A673 (cell line): ENCODE measurements around the gene FOXN1. TPM values are rescaled to one million over a fixed set of nuclear protein-coding genes. Genes with fewer than 3 reads are reported as not detected.

ENCODE experiments used
- BruUV-seq: library from RNA; stranded (reverse); fragments of 400-500 nt; replicated peaks from 2 replicates; lab custom pipeline; 2021; lab: Mats Ljungman, UMichigan
- CTCF ChIA-PET: fragments of 300-600 bp; sonication (Branson Sonifier 250); formaldehyde crosslinking; loops from one replicate; lab custom pipeline; 2022; ENCODE audit warnings: antibody characterized with exemption; lab: Charles Lee
- POLR2A ChIA-PET: fragments of 300-600 bp; sonication (Branson Sonifier 250); formaldehyde crosslinking; loops from one replicate; lab custom pipeline; 2022; ENCODE audit warnings: antibody characterized with exemption; ENCODE audit not compliant: low non-redundant PET; lab: Charles Lee
- DNase-seq: peaks from one replicate; pipeline ENCODE4 v3.0.0-alpha.2; 2015; ENCODE audit warnings: low spot score
- H3K27ac ChIP-seq: fragments of 200-600 bp; sonication (generic); 2 replicates; pipeline ENCODE4 v1.5.1; 2016; ENCODE audit warnings: mixed run types, low read depth, mild to moderate bottlenecking, mixed read lengths, antibody characterized with exemption, low read length; ENCODE audit not compliant: poor library complexity, severe bottlenecking
- H3K27me3 ChIP-seq: fragments of 200-600 bp; sonication (generic); replicated peaks from 2 replicates; pipeline ENCODE4 v1.6.1; 2017; ENCODE audit warnings: mixed run types, low read depth, mild to moderate bottlenecking, mixed read lengths, antibody characterized with exemption, low read length; ENCODE audit not compliant: insufficient read depth, poor library complexity
- H3K36me3 ChIP-seq: fragments of 200-600 bp; sonication (generic); 2 replicates; pipeline ENCODE4 v1.6.1; 2016; ENCODE audit warnings: mixed run types, mild to moderate bottlenecking, mixed read lengths, antibody characterized with exemption, low read length; ENCODE audit not compliant: insufficient read depth, poor library complexity, severe bottlenecking
- H3K4me1 ChIP-seq: fragments of 200-600 bp; sonication (generic); 2 replicates; pipeline ENCODE4 v1.6.1; 2017; ENCODE audit warnings: mixed run types, mild to moderate bottlenecking, mixed read lengths, antibody characterized with exemption, low read length; ENCODE audit not compliant: insufficient read depth, poor library complexity, severe bottlenecking
- H3K4me3 ChIP-seq: fragments of 200-600 bp; sonication (generic); 2 replicates; pipeline ENCODE4 v1.5.1; 2016; ENCODE audit warnings: low read depth, mixed run types, mild to moderate bottlenecking, mixed read lengths, low read length; ENCODE audit not compliant: poor library complexity, severe bottlenecking
- H3K9me3 ChIP-seq: fragments of 200-600 bp; sonication (generic); 2 replicates; pipeline ENCODE4 v1.6.1; 2016; ENCODE audit warnings: mixed run types, low read depth, mild to moderate bottlenecking, mixed read lengths, antibody characterized with exemption, low read length; ENCODE audit not compliant: poor library complexity, severe bottlenecking
- EZH2 ChIP-seq: fragments of 200-600 bp; sonication (generic); IDR thresholded peaks from 2 replicates; pipeline ENCODE4 v1.6.1; 2017; ENCODE audit warnings: borderline replicate concordance, low read depth, mild to moderate bottlenecking, mixed read lengths, antibody characterized with exemption, low read length; ENCODE audit not compliant: poor library complexity, severe bottlenecking
- intact Hi-C: fragments of 100-400 bp; cut with micrococcal nuclease; formaldehyde crosslinking; loops from one replicate; pipeline ENCODE4 v1.10.0; 2022; ENCODE audit not compliant: unreplicated experiment
- total RNA-seq: library from RNA; stranded (reverse); gene quantifications from 2 replicates; pipeline ENCODE4 v1.2.3, GENCODE V29; 2021
- TF ChIP-seq, protein P1 (sequence below): fragments of 300-800, 200-600 bp; sonication (generic); conservative IDR thresholded peaks from 2 replicates; pipeline ENCODE4 v1.5.1; 2017; ENCODE audit warnings: low read depth, mild to moderate bottlenecking, antibody characterized with exemption, low read length, moderate library complexity, mixed read lengths

FOXN1 gene
- total RNA-seq, 1 experiment from 2014 or later: not detected

DNA sequence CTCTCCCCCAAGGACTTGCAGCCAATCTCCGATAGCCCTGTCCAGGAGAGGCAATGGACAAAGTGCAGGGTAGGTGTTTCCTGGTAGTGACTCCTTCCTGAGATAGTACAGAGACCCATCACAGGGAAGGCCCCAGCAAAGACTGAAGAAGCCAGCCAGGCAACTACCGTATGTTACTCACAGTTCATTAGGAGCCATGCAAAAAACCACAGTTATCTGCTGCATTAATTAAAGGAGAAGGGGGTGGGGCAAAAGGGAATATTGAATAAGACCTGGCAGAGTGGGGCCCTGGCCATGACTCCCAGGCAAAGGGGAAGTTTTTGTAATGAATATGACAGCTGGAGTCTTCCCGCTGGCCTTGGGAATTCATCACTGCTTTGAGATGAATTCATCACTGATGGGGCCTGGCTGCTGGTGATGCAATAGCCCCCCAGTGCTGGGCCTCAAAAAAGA is 35.2 kb upstream of the FOXN1 start:
- ChIA-PET POLR2A (no interaction called here), CTCF (no interaction called here)
- Histone ChIP-seq H3K4me3 (no peak overlapping the region), H3K4me1 (no peaks in the 10 kb centered on the region), H3K27me3 (no peaks in the 10 kb centered on the region), H3K27ac (no peak overlapping the region), H3K36me3 (no peaks in the 10 kb centered on the region), H3K9me3 (no peaks in the 10 kb centered on the region)
- TF ChIP-seq, protein P1, sequence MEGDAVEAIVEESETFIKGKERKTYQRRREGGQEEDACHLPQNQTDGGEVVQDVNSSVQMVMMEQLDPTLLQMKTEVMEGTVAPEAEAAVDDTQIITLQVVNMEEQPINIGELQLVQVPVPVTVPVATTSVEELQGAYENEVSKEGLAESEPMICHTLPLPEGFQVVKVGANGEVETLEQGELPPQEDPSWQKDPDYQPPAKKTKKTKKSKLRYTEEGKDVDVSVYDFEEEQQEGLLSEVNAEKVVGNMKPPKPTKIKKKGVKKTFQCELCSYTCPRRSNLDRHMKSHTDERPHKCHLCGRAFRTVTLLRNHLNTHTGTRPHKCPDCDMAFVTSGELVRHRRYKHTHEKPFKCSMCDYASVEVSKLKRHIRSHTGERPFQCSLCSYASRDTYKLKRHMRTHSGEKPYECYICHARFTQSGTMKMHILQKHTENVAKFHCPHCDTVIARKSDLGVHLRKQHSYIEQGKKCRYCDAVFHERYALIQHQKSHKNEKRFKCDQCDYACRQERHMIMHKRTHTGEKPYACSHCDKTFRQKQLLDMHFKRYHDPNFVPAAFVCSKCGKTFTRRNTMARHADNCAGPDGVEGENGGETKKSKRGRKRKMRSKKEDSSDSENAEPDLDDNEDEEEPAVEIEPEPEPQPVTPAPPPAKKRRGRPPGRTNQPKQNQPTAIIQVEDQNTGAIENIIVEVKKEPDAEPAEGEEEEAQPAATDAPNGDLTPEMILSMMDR: no peak
- TF ChIP-seq EZH2: no peak
- intact Hi-C loops: no loop called here
- DNase-seq: no peak
- BruUV-seq: no TSS peak

DNA sequence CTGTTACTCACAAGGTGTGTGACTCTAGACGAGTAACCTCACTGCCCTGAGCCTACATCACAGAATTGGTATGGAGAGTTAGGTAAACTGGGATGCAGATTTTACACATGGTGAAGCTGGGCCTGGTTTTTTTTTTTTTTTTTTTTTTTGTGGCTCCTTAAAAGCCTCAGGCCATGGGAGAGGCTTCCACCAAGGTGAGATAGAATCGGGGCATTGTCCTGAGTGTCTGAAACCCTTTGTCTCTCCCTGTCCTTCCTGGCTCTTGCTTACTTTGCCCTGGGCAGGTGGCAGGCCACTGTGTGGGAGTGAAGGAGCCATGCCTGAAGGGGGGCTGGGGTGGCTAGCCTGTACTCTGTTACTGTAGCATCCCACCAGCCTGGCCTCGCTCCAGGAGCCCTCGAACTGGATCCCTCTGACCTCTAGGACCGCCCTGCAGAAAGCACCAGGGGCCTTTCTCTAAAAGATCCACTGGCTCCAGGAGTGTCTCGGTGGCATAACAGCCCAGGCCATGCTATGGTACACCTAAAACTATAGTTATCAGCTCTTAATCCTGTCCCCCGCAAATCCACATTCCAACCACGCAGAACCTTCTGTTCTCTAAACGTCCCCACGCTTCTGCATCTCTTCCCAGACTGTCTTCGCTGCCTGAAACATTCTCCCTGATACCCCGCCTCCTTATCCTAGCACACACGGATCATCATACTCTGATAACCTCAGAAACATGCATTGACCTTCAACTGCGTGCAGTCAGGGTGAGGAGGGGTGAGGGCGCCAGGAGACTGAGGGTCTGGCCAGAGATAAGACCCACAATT is 34.4 kb upstream of the FOXN1 start:
- ChIA-PET CTCF (no interaction called here), POLR2A (no interaction called here)
- intact Hi-C loops: no loop called here
- Histone ChIP-seq H3K27me3 (no peaks in the 10 kb centered on the region), H3K36me3 (no peaks in the 10 kb centered on the region), H3K4me3 (no peak overlapping the region), H3K27ac (no peak overlapping the region), H3K4me1 (no peaks in the 10 kb centered on the region), H3K9me3 (no peaks in the 10 kb centered on the region)
- no peak for TF ChIP-seq EZH2
- TF ChIP-seq, protein P1: no peak
- DNase-seq: no peak
- BruUV-seq: no TSS peak

DNA sequence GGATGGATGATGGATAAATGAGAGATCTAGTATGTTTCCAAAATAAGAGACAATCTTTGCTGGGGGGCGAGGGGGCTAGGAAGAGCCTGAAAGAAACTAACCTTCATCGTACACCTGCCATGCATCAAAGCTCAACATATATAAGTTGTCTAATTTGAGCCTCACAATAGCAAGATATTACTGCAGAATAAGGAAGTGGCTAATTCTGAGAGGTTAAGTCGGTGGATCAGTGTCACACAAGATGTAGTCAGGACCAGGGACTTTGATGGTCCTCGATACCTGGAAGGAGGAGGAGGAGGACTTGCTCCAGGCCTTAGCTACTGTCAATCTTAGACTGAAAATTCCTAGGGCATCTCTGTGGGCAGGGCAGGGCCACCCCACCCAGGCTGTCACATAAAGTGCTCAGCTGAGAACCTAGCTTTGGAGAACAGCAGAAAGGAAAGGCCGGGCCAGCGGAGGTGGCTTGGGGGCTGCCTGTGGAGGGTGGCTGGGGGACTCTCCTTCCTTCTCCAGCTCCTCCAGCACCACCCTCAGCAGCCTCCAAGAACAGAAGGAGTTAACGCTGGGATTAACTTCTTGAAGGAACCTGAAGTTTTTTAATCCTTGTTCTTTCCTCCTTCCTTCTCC is 33.2 kb upstream of the FOXN1 start:
- no peak overlapping the region for H3K27ac ChIP-seq
- no peaks in the 10 kb centered on the region for H3K27me3 ChIP-seq
- BruUV-seq: no TSS peak
- ChIA-PET CTCF (no interaction called here), POLR2A (no interaction called here)
- DNase-seq: no peak
- H3K4me1 ChIP-seq: no peaks in the 10 kb centered on the region
- no peak overlapping the region for H3K4me3 ChIP-seq
- intact Hi-C loops: no loop called here
- no peaks in the 10 kb centered on the region for H3K36me3 ChIP-seq
- TF ChIP-seq EZH2: no peak
- TF ChIP-seq, protein P1: no peak
- H3K9me3 ChIP-seq: no peaks in the 10 kb centered on the region
